GM19452 (cell line): ENCODE measurements around the gene ESR2.
"Not testable (repeated sequence)": the region's sequence is repeated elsewhere in the genome, so short reads cannot be mapped to it uniquely, and the experiment has no call there.

ENCODE experiments used
- ATAC-seq: cut with Tn5 transposase; IDR thresholded peaks from one replicate; pipeline ENCODE4 v1.9.1; 2021; ENCODE audit not compliant: unreplicated experiment

Gene ESR2

GRCh38 chr14:64158608-64159007 lies 135.6 kb downstream of the ESR2 start:
- ATAC-seq = no peak

DNA sequence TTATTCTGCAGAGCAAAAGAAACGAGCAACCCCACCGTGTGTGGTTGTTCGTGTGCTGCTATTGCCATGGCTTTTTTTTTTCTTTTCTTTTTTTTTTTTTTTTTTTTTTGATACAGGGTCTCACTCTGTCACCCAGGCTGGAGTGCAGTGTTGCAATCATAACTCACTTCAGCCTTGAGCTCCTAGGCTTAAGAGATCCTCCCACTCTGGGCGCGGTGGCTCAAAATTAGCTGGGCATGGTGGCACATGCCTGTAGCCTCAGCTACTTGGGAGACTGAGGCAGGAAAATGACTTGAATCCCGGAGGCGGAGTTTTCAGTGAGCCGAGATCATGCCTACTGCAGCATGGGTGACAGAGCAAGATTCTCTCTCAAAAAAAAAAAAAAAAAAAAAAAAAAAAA lies 144.2 kb downstream of the ESR2 start:
- ATAC-seq = no peak

- ATAC-seq = no peak
These were observed 146.9 kb downstream of the ESR2 start for GRCh38 chr14:64147126-64147790.

- no peak for ATAC-seq
These were observed 156.4 kb downstream of the ESR2 start for GRCh38 chr14:64137657-64138290.

DNA sequence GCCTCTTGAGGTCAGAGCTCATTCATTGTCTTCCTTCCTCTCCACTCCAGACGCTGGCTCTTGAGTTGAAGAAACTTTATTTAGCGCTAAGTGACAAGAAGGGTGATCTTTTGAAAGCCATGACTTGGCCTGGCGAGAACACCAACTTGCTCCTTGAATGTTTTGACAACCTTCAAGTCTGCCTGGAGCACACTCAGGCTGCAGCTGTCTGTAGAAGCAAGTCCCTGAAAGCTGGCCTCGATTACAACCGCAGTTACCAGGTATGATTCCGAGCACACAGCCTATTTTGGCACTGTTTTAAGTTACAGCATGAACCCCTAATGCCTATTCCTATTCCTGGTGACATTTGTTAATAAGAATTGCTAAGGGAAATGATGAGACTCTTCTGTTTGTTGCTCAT lies 167.6 kb downstream of the ESR2 start:
- no peak for ATAC-seq

DNA sequence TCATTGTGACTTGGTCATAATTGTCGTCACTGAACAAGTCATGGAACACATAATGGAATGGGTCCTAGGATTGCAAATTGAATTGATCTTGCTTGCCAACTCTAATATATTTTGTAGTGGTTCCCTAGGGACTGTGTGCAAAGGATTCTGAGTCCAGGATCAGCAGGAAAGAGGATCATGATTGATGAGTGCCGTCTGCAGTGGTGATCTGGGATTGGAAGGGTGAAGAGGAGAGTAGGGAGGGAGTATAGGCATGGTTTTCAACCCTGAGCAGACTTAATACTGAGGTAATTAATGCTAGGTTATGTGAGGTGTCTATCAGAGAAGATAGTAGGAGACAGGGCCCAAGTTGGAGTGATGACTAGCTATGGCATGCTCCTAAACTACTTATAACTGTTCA lies 168.9 kb downstream of the ESR2 start:
- ATAC-seq = no peak

DNA sequence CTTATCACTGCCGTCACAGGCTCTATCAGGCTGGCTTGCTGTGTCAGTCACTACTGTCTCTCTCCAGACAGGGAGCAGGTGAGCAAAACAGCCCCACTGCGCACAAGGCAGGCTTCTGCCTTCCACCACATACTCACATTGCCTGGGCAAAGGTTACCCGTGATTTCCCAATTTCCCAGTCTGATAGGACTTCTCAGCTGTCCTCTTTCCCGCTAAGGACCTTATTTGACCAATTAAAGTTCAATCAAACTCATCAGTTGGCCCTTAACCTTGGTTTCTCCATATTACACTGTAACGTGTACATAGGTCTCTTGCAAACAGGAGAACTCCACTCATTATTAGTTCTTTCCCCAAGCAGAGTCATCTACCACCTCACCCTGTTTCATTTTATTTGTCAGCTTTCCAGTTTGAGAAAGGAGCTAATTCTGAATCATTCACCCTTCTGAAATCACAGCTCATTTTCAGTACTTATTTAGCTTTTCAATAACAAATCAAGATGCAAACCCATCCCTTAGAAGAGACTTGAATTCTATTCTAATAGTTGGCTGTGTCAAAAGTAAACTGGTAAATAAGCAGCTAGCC lies 170.8 kb downstream of the ESR2 start:
- ATAC-seq = no peak

DNA sequence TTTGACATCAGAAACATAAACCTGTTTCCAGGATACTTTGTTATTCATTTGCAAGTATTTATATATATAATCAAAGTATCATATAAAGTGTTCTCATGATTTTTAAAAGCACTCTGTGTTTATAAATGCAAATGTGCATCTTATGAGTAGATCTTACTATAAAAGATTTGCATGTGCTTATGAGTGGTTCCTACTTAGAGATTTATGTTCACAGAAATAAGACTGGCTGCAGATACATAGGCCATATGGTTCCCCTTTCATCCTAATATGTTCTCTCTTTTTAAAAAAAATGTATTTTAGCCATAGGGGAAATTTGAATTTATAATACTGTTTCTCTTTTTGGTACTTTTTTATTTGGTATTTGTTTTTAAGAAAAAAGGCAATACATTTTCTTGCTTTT lies 174.2 kb downstream of the ESR2 start:
- no peak for ATAC-seq

DNA sequence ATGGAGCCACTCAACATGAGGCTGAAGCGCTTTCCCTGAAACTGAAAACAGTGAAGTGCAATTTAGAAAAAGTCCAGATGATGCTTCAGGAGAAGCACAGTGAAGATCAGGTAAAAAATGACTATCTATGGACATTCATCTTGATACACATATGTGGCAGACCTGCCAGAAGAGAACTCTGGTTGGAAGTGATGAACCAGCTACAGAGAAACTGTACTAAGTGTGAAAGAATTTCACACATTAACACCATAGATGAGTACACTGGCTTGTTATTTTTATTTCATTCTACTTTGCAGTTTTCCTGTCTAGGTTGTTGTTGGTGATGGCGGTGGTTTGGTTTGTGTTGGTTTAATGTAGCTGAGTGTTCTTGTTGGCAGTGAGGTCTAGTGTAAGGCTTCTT lies 174.7 kb downstream of the ESR2 start:
- ATAC-seq = no peak

- ATAC-seq = no peak
These were observed 175.3 kb downstream of the ESR2 start for GRCh38 chr14:64118892-64119291.

GRCh38 chr14:64118403-64118742 lies 175.8 kb downstream of the ESR2 start:
- not testable (repeated sequence) for ATAC-seq

GRCh38 chr14:64117671-64118402 lies 176.3 kb downstream of the ESR2 start:
- no peak for ATAC-seq

DNA sequence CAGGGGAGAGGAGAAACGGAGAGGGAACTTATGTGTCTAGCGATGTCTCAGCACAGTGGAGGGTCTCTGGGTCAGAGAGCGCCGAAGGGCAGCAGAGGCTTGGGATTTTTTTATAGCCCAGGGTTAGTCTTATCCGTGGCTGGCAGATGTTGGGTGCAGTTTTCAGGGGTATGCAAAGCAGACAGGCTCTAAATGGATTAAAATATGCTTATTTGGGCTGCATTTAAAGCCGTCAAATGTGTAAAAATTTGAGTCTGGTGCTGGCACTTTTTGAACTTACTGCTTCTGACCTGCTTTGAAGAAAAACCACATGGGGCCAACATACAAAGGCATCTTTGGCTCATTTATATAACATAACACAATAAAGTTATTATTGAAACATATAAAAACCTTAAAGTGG lies 178.8 kb downstream of the ESR2 start:
- ATAC-seq = no peak

- ATAC-seq = no peak
These were observed 179.4 kb downstream of the ESR2 start for GRCh38 chr14:64114796-64115195.

DNA sequence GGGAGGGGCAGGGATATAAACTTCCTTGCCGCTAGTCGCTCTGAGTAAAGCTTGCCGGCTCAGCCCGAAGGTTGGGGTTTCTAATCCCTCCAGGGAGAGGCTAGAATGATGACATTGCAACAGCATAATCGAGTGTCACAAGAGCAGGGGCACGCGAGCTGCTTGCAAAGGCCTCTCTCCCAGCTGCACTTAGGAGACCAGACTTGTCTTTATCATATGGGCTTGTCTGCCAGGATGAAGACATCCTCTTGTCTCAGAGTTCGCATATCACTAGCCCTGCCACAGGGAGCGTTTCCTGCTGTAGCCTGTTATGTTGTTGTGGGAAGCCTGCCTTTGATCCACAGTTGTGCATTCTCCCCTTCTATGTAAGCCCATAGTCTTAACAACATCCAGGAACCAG lies 180.0 kb downstream of the ESR2 start:
- ATAC-seq = no peak

DNA sequence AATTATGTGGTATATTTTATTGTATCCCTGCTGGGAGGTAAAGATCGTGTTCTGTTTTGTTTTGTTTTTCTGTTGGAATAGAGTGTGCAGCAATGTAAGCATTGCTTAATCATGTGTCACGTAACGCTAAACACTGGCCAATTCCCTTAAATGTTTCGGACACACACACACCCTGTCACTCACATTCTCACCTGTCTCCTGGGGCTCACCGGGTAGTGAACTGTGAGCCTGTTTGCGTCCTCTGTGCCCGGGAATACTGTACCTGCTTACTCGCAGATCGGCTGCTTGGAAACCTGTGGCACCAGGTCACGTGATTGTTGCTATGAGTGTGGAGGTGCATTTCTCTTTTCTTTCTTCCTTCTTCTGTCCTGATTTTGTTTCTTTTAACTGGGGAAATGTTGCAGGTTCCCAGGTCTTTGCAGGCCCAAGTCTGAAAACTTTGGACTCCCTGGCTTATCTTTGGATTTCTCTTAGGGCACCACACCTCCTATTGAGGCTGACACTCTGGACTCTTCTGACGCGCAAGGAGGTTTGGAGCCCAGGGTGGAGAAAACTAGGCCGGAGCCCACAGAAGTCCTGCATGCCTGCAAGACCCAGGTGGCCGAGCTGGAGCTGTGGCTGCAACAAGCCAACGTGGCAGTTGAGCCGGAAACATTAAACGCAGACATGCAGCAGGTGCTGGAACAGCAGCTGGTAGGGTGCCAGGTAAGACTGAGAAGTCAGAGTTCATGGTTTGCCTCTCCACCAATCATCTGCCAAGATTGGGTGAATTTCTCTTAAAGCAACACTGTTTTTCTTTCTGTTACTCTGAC lies 181.1 kb downstream of the ESR2 start:
- ATAC-seq = no peak

- no peak for ATAC-seq
These were observed 183.4 kb downstream of the ESR2 start for GRCh38 chr14:64110802-64111201.

GRCh38 chr14:64109819-64110554 lies 184.2 kb downstream of the ESR2 start:
- no peak for ATAC-seq

DNA sequence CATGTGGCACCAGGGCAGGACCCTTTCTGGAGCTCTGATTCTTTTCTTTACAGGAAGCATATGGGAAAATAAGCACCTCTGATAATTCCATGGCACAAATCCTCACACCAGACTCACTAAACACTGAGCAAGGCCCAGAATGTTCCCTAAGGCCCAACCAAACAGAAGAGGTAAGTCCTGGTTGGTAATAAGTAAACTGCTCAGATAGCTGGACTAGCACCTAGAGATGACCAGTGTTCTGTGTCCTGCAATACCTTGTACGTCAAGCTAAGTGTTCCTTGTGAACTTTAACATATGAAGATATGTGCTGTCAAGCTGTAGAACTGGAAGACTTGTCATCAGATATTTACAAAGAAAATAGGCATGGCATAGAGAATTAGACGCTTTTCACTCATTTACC lies 186.7 kb downstream of the ESR2 start:
- ATAC-seq = no peak

DNA sequence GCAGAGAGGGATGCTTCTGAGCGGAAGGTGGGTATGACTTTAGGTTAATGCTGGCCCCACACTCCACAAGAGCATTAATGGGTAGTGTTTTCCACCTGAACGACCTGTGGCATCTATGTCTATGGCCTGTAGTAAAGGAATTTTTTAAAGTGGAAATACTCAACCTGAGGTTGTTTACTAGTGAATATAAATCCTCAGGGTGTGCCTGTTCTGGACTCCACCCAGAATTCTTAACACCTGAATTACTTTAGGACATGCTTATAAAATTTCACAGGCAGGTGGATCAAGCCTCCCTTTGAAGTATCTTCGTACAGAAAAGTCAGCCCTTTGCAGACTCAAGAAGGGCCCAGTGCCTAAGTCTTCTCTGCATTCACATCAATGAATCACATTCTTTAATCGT lies 196.1 kb downstream of the ESR2 start:
- ATAC-seq = no peak

DNA sequence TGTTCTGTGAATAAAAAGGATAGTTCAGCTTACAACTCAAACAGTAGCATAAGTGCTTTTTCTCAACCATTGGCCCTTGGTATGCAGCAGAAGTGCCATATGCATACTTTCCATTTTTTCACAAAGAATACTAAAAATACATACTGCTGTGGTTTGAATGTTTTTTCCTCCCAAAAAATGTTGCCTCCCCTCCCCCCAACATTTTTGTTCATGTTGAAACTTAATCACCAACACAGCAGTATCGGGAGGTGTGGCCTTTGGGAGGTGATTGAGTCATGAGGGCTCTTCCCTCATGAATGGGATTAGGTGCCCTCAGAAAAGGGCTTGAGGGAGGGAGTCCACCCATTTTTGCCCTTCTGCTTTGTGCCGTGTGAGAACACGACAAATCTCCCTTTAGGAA lies 198.6 kb downstream of the ESR2 start:
- ATAC-seq = no peak
